Liver (tissue), 9 donors: Measurements from ENCODE around the gene HID1. TPM values are rescaled to one million over a fixed set of nuclear protein-coding genes. Genes with fewer than 3 reads are reported as not detected.

Experiments used
- DNase-seq: peaks from one replicate; pipeline ENCODE4 v3.0.0-alpha.2; 2017; ENCODE audit warnings: low spot score
- H3K27ac ChIP-seq, 2 donors: one replicate each; pipeline ENCODE4 v1.7.0; 2013; ENCODE audit warnings: inconsistent platforms in 2 of 2, low read length in 2 of 2, control low read depth in 1 of 2, low read depth in 1 of 2, mild to moderate bottlenecking in 1 of 2
- H3K27me3 ChIP-seq, 4 donors: one replicate each; pipeline versions ENCODE4 v1.6.1 to v1.7.0; 2013; ENCODE audit warnings: low read length in 3 of 4, inconsistent platforms in 1 of 4, mild to moderate bottlenecking in 1 of 4, moderate library complexity in 1 of 4; ENCODE audit not compliant: control insufficient read depth in 4 of 4, insufficient read depth in 4 of 4
- H3K36me3 ChIP-seq, 4 donors: one replicate each; pipeline versions ENCODE4 v1.6.1 to v1.7.0; 2013; ENCODE audit warnings: low read length in 3 of 4, mild to moderate bottlenecking in 3 of 4, low read depth in 1 of 4, moderate library complexity in 1 of 4; ENCODE audit not compliant: control insufficient read depth in 4 of 4, insufficient read depth in 3 of 4
- H3K4me1 ChIP-seq, 4 donors: one replicate each; pipeline versions ENCODE4 v1.6.1 to v1.7.0; 2013; ENCODE audit warnings: low read length in 3 of 4, mild to moderate bottlenecking in 3 of 4, moderate library complexity in 1 of 4; ENCODE audit not compliant: control insufficient read depth in 4 of 4, insufficient read depth in 4 of 4
- H3K4me3 ChIP-seq, 3 donors: one replicate each; pipeline versions ENCODE4 v1.6.1 to v1.7.0; 2013; ENCODE audit warnings: low read length in 3 of 3, control low read depth in 1 of 3, low read depth in 1 of 3, mild to moderate bottlenecking in 1 of 3
- H3K9ac ChIP-seq, 2 donors: one replicate each; pipeline ENCODE4 v1.7.0; 2013; ENCODE audit warnings: low read length in 2 of 2, mild to moderate bottlenecking in 2 of 2, moderate library complexity in 2 of 2, control low read depth in 1 of 2, low read depth in 1 of 2
- H3K9me3 ChIP-seq, 4 donors: one replicate each; pipeline versions ENCODE4 v1.6.1 to v1.7.0; 2013; ENCODE audit warnings: low read length in 3 of 4; ENCODE audit not compliant: control insufficient read depth in 4 of 4
- CTCF ChIP-seq: fragments of 150-350 bp; IDR thresholded peaks from 2 replicates; pipeline ENCODE4 v1.5.1; 2017; ENCODE audit warnings: improper control_type of control experiment, low read depth, low read length; ENCODE audit not compliant: missing input control
- EGR1 ChIP-seq, 2 donors: IDR thresholded peaks; 2 replicates each; pipeline ENCODE4 v1.6.1; 2016 to 2018; ENCODE audit warnings: antibody characterized with exemption in 2 of 2, low read depth in 2 of 2
- FOXA1 ChIP-seq: IDR thresholded peaks from 2 replicates; pipeline ENCODE4 v1.6.1; 2016; ENCODE audit warnings: antibody characterized with exemption
- FOXA2 ChIP-seq: IDR thresholded peaks from 2 replicates; pipeline ENCODE4 v1.6.1; 2016; ENCODE audit warnings: antibody characterized with exemption
- GABPA ChIP-seq, 2 donors: IDR thresholded peaks in 1 of 2; conservative IDR thresholded peaks in 1 of 2; 2 replicates each; pipeline ENCODE4 v1.6.1; 2016; ENCODE audit warnings: antibody characterized with exemption in 2 of 2, mild to moderate bottlenecking in 1 of 2, moderate library complexity in 1 of 2
- HNF4A ChIP-seq, 2 donors: conservative IDR thresholded peaks; 2 replicates each; pipeline ENCODE4 v1.6.1; 2016; ENCODE audit warnings: antibody characterized with exemption in 2 of 2, mild to moderate bottlenecking in 2 of 2
- NR2F2 ChIP-seq: IDR thresholded peaks from 2 replicates; pipeline ENCODE4 v1.6.1; 2016; ENCODE audit warnings: antibody characterized with exemption
- RXRA ChIP-seq, 2 donors: IDR thresholded peaks; 2 replicates each; pipeline ENCODE4 v1.6.1; 2017 to 2018; ENCODE audit warnings: antibody characterized with exemption in 2 of 2, mild to moderate bottlenecking in 1 of 2
- SP1 ChIP-seq: IDR thresholded peaks from 2 replicates; pipeline ENCODE4 v1.6.1; 2018; ENCODE audit warnings: antibody characterized with exemption, mild to moderate bottlenecking
- TAF1 ChIP-seq: conservative IDR thresholded peaks from 2 replicates; pipeline ENCODE4 v1.6.1; 2016; ENCODE audit warnings: antibody characterized with exemption, mild to moderate bottlenecking
- YY1 ChIP-seq: IDR thresholded peaks from 2 replicates; pipeline ENCODE4 v1.6.1; 2016; ENCODE audit warnings: antibody characterized with exemption, mild to moderate bottlenecking
- WGBS: extraction: QIAGEN DNeasy Blood & Tissue Kit; methylation state at CpG from one replicate; pipeline ENCODE4 v1.1.7; 2013; 5-methylcytosine and 5-hydroxymethylcytosine counted together
- polyA plus RNA-seq, 2 donors: library from polyadenylated mRNA; stranded (reverse) in 1 of 2; unstranded in 1 of 2; fragments of 200-250 nt in 1 of 2; fragments of >200 nt in 1 of 2; fragmentation: Nextera tagmentation in 1 of 2; extraction: Ambion mirVana in 1 of 2; gene quantifications; one replicate each; pipeline versions ENCODE4 v1.2.1 to v1.2.3, GENCODE V29; 2013 to 2015
- total RNA-seq, 2 donors: library from RNA; depleted of rRNA; stranded (reverse); fragments of >200 nt; gene quantifications; one replicate each; pipeline ENCODE4 v1.2.3, GENCODE V29; 2014
- TF ChIP-seq, protein P1 (sequence below): IDR thresholded peaks from 2 replicates; pipeline ENCODE4 v1.6.1; 2016; ENCODE audit warnings: antibody characterized with exemption
- TF ChIP-seq, protein P2 (sequence below): IDR thresholded peaks from 2 replicates; pipeline ENCODE4 v1.6.1; 2016; ENCODE audit warnings: antibody characterized with exemption
- TF ChIP-seq, protein P3 (sequence below): IDR thresholded peaks from 2 replicates; pipeline ENCODE4 v1.6.1; 2016; ENCODE audit warnings: antibody characterized with exemption
- donor health status: healthy.
- donor health status: healthy.
- donor health status: healthy.
- donor health status: healthy.
- donor health status: healthy.

Gene HID1
- total and polyA plus RNA-seq, 4 donors, result 2.7 to 6.2 (median 3.7) TPM

- H3K4me3 ChIP-seq, result no peak overlapping the region
- H3K27me3 ChIP-seq, result no peaks in the 10 kb centered on the region
- DNase-seq, result no peak
- WGBS, result 74% methylated on average over 13 of the region's 13 CpGs
- no peaks in the 10 kb centered on the region for H3K9me3 ChIP-seq
- no peak overlapping the region for H3K9ac ChIP-seq
- TF ChIP-seq, protein P1, sequence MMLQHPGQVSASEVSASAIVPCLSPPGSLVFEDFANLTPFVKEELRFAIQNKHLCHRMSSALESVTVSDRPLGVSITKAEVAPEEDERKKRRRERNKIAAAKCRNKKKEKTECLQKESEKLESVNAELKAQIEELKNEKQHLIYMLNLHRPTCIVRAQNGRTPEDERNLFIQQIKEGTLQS, result no peak
- TF ChIP-seq YY1 (no peak), HNF4A (conservative IDR thresholded peaks at IDR 0.05) (no peak), EGR1 (IDR thresholded peaks at IDR 0.05; ENCODE audit: low read depth in 2 of 2) (no peak), FOXA1 (no peak), SP1 (no peak), CTCF (no peak), NR2F2 (no peak), FOXA2 (no peak)
- TF ChIP-seq, protein P2, sequence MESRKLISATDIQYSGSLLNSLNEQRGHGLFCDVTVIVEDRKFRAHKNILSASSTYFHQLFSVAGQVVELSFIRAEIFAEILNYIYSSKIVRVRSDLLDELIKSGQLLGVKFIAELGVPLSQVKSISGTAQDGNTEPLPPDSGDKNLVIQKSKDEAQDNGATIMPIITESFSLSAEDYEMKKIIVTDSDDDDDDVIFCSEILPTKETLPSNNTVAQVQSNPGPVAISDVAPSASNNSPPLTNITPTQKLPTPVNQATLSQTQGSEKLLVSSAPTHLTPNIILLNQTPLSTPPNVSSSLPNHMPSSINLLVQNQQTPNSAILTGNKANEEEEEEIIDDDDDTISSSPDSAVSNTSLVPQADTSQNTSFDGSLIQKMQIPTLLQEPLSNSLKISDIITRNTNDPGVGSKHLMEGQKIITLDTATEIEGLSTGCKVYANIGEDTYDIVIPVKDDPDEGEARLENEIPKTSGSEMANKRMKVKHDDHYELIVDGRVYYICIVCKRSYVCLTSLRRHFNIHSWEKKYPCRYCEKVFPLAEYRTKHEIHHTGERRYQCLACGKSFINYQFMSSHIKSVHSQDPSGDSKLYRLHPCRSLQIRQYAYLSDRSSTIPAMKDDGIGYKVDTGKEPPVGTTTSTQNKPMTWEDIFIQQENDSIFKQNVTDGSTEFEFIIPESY, result no peak
- TF ChIP-seq, protein P3, sequence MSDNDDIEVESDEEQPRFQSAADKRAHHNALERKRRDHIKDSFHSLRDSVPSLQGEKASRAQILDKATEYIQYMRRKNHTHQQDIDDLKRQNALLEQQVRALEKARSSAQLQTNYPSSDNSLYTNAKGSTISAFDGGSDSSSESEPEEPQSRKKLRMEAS, result no peak
- no peak overlapping the region for H3K27ac ChIP-seq
- H3K4me1 ChIP-seq, result no peaks in the 10 kb centered on the region
- peaks cover 0 to 2% (median 1%) of the 10 kb centered on the region in 4 donors for H3K36me3 ChIP-seq
Observed at GRCh38 chr17:74954665-74955421, 17.7 kb downstream of the HID1 start.

- H3K9ac ChIP-seq, result no peak overlapping the region
- no peak for DNase-seq
- no peaks in the 10 kb centered on the region for H3K9me3 ChIP-seq
- no peak for TF ChIP-seq SP1
- no peaks in the 10 kb centered on the region for H3K4me1 ChIP-seq
- H3K27ac ChIP-seq, result no peak overlapping the region
- 93% methylated on average over 15 of the region's 15 CpGs for WGBS
- H3K4me3 ChIP-seq, result no peak overlapping the region
- peaks cover 0 to 2% (median 1%) of the 10 kb centered on the region in 4 donors for H3K36me3 ChIP-seq
- H3K27me3 ChIP-seq, result no peaks in the 10 kb centered on the region
Observed at GRCh38 chr17:74954115-74954514, 18.4 kb downstream of the HID1 start.

DNA sequence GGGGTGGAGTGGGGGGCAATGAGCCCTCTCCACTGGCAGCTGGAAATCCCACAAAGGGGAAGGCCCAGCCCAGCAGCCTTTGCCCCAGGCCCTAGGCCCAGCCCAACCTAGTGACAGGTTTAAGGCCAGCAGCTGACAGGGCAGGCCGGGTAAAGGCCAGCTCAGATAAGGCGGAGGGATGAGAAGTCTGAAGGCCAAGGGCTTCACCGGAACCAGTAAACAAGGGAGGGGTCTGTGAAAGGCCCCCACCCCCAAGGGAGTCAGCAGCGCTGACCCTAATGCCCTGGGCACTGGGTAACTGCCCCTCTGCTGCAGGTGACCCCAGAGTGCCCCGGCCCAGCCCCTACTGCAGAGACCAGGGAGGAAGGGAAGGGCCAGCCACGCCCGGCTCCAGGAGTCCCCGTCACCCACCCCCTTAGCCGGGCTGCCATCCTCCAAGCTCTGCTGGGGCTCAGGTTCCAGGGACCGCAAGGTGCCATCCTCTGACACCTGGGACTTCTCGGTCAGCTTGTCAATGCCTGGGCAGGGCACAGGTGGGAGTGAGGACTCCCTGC lies 19.3 kb downstream of the HID1 start:
- WGBS, result 74% methylated on average over 11 of the region's 11 CpGs
- peaks cover 0 to 2% (median 1%) of the 10 kb centered on the region in 4 donors for H3K36me3 ChIP-seq
- H3K4me3 ChIP-seq, result no peak overlapping the region
- H3K9ac ChIP-seq, result no peak overlapping the region
- H3K9me3 ChIP-seq, result no peaks in the 10 kb centered on the region
- no peaks in the 10 kb centered on the region for H3K27me3 ChIP-seq
- no peak for DNase-seq
- TF ChIP-seq FOXA2, result no peak
- TF ChIP-seq TAF1, result no peak
- no peak for TF ChIP-seq RXRA (IDR thresholded peaks at IDR 0.05)
- no peak for TF ChIP-seq YY1
- TF ChIP-seq GABPA (IDR thresholded peaks at IDR 0.05 in 1 of 2, conservative IDR thresholded peaks at IDR 0.05 in 1 of 2), result no peak
- TF ChIP-seq HNF4A (conservative IDR thresholded peaks at IDR 0.05), result no peak
- no peak for TF ChIP-seq SP1
- TF ChIP-seq FOXA1, result no peak
- no peaks in the 10 kb centered on the region for H3K4me1 ChIP-seq
- H3K27ac ChIP-seq, result no peak overlapping the region
